Transverse colon (tissue), 4 donors: ENCODE results near the gene LRRC10B.

Experiments
- CTCF ChIP-seq, 5 experiments: fragments of 200-600 bp in 3 of 5; fragments of 450-650 bp in 2 of 5; sonication (generic) in 3 of 5; IDR thresholded peaks; 1 replicate in 2 of 5; 2 replicates in 3 of 5; pipeline ENCODE4 v1.5.1; 2016 to 2017; ENCODE audit warnings: antibody characterized with exemption in 5 of 5, inconsistent platforms in 3 of 5, mild to moderate bottlenecking in 2 of 5, moderate library complexity in 1 of 5
- EP300 ChIP-seq: sonication (generic); formaldehyde crosslinking; IDR thresholded peaks from one replicate; pipeline ENCODE4 v1.6.1; 2017; ENCODE audit warnings: antibody characterized with exemption, low read depth
- POLR2A ChIP-seq: fragments of 450-650 bp; IDR thresholded peaks from one replicate; pipeline ENCODE4 v1.6.1; 2016; ENCODE audit warnings: antibody characterized with exemption, mild to moderate bottlenecking, moderate library complexity
- POLR2AphosphoS5 ChIP-seq, 3 donors: sonication (generic); formaldehyde crosslinking; IDR thresholded peaks; one replicate each; pipeline ENCODE4 v1.6.1; 2016; ENCODE audit warnings: antibody characterized with exemption in 3 of 3

- no peak for TF ChIP-seq POLR2A
- TF ChIP-seq CTCF (IDR thresholded peaks at IDR 0.05): no peak
- no peak for TF ChIP-seq EP300
- TF ChIP-seq POLR2AphosphoS5 (IDR thresholded peaks at IDR 0.05): no peak
These were observed 2.4 kb downstream of the LRRC10B start for GRCh38 chr11:61510974-61511373.
